Measurements from ENCODE around the gene KIF1A. TPM values are rescaled to one million over a fixed set of nuclear protein-coding genes. Genes with fewer than 3 reads are reported as not detected.

Gene KIF1A
- total RNA-seq, 1 donor from 2014 or later, result 52.2 TPM

DNA sequence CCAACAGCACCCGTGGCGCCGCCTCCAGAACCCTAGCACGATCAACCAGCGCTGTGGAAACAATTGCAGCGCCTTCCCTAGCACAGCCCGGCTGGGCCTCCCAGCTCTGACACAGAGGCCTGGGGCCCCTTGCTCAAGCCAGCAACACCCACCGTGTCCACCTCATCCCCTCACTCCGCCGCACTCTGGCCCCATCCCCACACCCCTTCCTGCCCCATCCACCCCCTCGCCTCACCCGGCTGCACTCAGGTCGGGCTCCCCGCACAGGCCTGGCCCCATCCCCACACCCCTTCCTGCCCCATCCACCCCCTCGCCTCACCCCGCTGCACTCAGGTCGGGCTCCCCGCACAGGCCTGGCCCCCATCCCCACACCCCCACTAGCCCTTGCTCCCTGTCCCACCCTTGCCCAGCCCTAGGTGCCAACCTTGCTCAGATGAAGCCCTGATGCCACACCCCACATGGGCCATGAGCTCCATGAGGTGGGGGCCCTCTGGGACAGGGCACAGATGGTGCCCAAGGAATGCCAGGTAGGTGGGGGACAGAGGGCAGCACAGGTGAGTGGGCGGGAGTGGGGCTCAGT lies 28.7 kb downstream of the KIF1A start:
- Mint-ChIP-seq H3K9me3 (ENCODE audit: unreplicated experiment) (no peaks in the 10 kb centered on the region), H3K4me3 (ENCODE audit: unreplicated experiment) (no peak overlapping the region), H3K36me3 (ENCODE audit: low read depth, unreplicated experiment) (peaks cover 8% of the 10 kb centered on the region), H3K27me3 (ENCODE audit: unreplicated experiment) (peaks cover 5% of the 10 kb centered on the region), H3K4me1 (ENCODE audit: unreplicated experiment) (no peaks in the 10 kb centered on the region), H3K27ac (ENCODE audit: unreplicated experiment) (no peak overlapping the region)
- TF ChIP-seq, protein P1, sequence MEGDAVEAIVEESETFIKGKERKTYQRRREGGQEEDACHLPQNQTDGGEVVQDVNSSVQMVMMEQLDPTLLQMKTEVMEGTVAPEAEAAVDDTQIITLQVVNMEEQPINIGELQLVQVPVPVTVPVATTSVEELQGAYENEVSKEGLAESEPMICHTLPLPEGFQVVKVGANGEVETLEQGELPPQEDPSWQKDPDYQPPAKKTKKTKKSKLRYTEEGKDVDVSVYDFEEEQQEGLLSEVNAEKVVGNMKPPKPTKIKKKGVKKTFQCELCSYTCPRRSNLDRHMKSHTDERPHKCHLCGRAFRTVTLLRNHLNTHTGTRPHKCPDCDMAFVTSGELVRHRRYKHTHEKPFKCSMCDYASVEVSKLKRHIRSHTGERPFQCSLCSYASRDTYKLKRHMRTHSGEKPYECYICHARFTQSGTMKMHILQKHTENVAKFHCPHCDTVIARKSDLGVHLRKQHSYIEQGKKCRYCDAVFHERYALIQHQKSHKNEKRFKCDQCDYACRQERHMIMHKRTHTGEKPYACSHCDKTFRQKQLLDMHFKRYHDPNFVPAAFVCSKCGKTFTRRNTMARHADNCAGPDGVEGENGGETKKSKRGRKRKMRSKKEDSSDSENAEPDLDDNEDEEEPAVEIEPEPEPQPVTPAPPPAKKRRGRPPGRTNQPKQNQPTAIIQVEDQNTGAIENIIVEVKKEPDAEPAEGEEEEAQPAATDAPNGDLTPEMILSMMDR (IDR thresholded peaks at IDR 0.05; ENCODE audit: unreplicated experiment), result no peak
- DNase-seq (ENCODE audit: low spot score), result no peak

DNA sequence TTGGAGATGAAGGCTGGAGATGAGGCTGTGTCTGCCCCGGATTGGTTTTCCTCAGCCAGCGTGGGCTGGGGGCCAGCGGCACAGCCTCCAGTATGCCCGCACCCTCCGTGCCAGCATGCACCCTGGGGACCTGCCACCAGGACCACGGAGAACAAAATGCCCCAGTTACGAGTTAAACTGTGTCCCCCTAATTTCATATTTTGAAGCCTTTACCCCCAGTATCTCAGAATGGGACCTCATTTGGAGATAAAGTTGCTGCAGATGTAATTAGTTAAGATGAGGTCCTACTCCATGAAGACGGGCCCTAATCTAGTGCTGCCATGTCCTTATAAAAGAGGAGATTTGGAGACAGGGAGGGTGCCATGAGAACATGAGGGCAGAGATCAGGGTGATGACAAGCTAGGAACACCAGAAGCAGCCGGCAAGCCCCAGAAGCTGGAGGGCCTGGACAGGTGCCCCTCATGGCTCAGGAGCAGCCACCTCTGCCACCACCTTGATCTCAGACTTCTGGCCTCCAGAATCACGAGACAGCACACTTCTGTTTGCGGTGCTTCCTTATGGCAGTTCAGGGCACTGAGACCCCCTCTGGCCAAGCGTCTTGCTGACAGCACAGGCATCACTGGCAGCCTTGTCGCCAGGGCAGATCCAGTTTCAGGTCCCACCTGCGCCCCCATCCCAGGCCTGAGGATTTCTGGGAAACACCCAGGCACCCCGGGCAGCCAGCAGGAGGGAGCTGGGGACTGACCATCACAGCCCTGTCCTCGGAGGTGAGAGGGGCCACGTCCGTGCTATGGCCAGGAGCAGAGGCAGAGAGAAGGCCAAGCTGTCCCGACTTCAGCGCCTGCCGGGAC lies 29.4 kb downstream of the KIF1A start:
- H3K4me1 Mint-ChIP-seq (ENCODE audit: unreplicated experiment), result no peaks in the 10 kb centered on the region
- no peak overlapping the region for H3K4me3 Mint-ChIP-seq (ENCODE audit: unreplicated experiment)
- no peaks in the 10 kb centered on the region for H3K9me3 Mint-ChIP-seq (ENCODE audit: unreplicated experiment)
- TF ChIP-seq, protein P1 (IDR thresholded peaks at IDR 0.05; ENCODE audit: unreplicated experiment), result no peak
- DNase-seq (ENCODE audit: low spot score), result no peak
- no peak overlapping the region for H3K27ac Mint-ChIP-seq (ENCODE audit: unreplicated experiment)
- H3K36me3 Mint-ChIP-seq (ENCODE audit: low read depth, unreplicated experiment), result peaks cover 8% of the 10 kb centered on the region
- H3K27me3 Mint-ChIP-seq (ENCODE audit: unreplicated experiment), result peaks cover 5% of the 10 kb centered on the region

DNA sequence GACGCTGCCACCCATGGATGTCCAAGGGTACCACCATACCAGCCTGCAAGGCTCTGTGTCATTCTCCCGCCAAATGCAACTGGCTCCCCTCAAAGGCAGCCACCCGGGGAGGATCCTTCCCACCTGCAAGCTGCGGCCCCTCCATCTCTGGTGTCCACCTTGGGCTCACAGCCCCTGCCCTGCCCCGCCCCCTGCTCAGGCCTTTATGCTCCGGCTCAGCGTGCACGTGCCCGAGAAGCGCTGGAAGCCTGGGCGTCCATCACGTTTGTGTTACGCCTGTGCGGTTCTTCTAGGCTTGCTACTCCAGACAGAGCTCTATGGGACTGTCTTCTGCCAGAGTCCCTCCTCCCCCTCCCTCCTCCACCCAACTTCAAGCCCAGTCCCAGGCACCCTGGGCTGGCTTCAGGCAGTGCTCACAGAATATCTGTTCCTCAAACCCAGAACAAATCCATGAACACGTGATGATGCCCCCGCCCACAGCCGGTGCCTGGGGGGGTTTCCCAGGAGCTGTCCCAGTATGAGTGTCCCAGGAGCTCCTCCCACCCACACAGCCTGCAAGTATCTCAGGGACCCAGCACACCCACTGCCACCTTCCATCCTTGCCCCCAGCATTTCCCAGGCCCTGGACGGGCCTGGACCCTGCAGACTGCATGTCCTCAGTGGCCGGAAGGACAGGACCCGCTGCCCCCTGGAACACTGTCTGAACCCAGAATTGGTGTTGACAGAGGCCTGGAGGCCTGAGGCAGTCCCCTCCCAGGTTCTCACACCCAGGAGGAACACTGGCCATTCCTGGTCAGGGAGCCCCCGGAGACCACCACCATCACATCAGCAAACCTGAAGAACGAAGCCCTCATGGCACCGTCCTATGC lies 30.3 kb downstream of the KIF1A start:
- no peak for DNase-seq (ENCODE audit: low spot score)
- H3K27ac Mint-ChIP-seq (ENCODE audit: unreplicated experiment), result no peak overlapping the region
- no peaks in the 10 kb centered on the region for H3K9me3 Mint-ChIP-seq (ENCODE audit: unreplicated experiment)
- TF ChIP-seq, protein P1 (IDR thresholded peaks at IDR 0.05; ENCODE audit: unreplicated experiment), result no peak
- H3K27me3 Mint-ChIP-seq (ENCODE audit: unreplicated experiment), result peaks cover 6% of the 10 kb centered on the region
- no peaks in the 10 kb centered on the region for H3K4me1 Mint-ChIP-seq (ENCODE audit: unreplicated experiment)
- no peak overlapping the region for H3K4me3 Mint-ChIP-seq (ENCODE audit: unreplicated experiment)
- peaks cover 8% of the 10 kb centered on the region for H3K36me3 Mint-ChIP-seq (ENCODE audit: low read depth, unreplicated experiment)

DNA sequence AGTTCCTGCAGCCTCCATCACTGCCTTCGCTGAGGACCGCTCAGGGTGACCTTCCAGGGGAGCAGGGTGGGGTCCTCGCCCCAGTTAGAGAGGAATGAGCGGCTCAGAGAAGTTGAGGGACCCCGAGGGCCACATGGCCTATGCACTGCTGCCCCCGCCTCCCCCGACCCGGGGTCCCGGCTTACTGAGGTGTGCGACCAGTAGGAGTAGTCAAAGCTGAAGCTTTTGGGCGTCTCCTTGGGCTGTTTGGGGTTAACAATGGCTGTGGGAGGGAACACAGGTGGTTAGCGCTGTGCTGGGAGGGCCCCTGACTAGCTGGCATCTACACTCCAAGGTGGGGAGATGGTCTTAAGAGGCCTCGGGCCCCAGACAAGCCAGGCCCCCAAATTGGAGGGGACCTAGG lies 31.0 kb downstream of the KIF1A start:
- peaks cover 5% of the 10 kb centered on the region for H3K36me3 Mint-ChIP-seq (ENCODE audit: low read depth, unreplicated experiment)
- H3K4me3 Mint-ChIP-seq (ENCODE audit: unreplicated experiment), result no peak overlapping the region
- TF ChIP-seq, protein P1 (IDR thresholded peaks at IDR 0.05; ENCODE audit: unreplicated experiment), result no peak
- H3K9me3 Mint-ChIP-seq (ENCODE audit: unreplicated experiment), result no peaks in the 10 kb centered on the region
- no peaks in the 10 kb centered on the region for H3K4me1 Mint-ChIP-seq (ENCODE audit: unreplicated experiment)
- H3K27ac Mint-ChIP-seq (ENCODE audit: unreplicated experiment), result no peak overlapping the region
- no peak for DNase-seq (ENCODE audit: low spot score)
- peaks cover 7% of the 10 kb centered on the region for H3K27me3 Mint-ChIP-seq (ENCODE audit: unreplicated experiment)

Data from endothelial cell (in vitro differentiated cells).